HG03378 (cell line): ENCODE results near the gene ERBB4.
"Not testable (repeated sequence)": the region's sequence is repeated elsewhere in the genome, so short reads cannot be mapped to it uniquely, and the experiment has no call there.

ENCODE experiments used
- ATAC-seq: cut with Tn5 transposase; IDR thresholded peaks from one replicate; pipeline ENCODE4 v1.9.1; 2021; ENCODE audit warnings: mild to moderate bottlenecking, moderate library complexity; ENCODE audit not compliant: unreplicated experiment

Gene ERBB4

DNA sequence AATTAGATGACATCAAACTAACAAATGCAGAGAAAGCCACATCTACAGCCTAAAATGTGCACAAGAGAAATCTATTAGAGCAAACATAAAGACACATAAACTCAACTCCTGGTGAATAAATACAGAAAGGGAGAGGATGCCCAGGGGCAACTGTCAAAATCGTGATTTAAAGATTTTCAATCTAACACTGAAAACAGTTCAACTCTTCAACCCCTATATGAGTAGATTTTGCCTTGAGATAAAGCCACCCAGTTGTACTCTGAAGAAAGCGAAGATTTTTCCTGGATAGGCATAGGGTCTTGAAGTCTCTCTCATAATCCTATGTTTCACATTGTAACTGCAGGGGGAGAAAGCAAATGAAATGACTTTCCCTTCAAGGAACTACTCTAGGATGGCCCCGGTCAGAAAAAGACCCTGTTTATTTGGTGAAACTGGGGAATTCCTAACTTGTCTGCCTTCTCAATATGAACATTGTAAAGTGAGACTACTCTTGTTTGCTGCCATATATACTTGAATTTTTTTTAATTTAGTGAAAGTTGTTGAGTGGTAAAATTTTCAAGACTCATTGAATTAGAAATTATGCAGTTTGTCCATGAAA lies 226.7 kb downstream of the ERBB4 start:
- ATAC-seq: no peak

DNA sequence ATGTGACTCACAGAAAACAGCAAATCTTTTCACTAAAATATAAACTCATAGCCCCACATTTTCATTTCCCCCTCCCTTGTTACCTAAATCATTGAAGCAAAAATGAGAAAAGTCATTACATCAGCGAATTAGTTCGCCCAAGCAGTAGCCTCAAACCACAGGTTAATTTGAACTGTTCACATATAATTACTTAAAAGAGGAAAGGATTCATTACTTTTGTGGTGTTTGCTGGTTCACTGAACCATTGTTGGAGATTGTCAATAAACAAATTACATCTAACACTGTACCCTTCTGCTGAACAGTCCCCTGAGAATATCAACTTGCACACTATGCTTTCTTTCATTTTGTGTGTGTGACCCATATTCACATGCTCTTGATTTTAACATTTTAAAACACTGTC lies 238.7 kb downstream of the ERBB4 start:
- ATAC-seq: no peak

DNA sequence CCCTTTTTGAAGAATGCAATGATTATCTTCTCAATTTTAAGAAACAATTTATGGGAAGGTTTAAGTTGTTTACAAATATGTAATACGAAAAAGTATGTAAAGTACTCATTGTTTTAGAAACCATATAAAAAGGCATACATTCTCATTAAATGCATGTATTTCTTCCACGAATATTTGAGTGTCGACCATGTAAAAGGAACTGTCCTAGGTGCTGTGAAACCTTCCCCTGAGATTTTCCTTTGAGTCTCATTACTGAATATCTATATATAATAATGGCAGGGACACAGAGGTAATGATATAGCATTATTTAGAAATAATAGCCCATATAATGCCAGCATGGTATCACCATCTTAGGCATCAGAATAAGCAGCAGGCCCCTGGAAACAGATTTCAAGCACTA lies 239.3 kb downstream of the ERBB4 start:
- no peak for ATAC-seq

DNA sequence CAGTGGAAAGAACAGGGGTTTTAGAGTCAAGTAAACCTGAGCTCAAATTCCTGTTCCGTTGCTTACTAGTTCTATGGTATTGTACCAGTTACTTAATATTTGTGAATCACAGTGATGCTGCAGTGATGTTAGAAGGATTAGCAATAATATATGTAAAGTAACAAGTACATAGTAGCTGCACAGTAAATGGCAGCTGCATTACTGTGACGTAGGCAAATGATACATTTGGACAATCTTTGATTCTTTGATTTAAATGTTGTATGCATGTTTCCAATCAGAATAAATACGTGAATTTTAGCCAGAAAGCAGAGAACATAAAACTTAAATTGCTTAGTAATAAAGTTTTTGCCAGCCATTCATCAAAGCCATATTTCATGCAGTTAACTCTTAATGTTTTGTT lies 243.0 kb downstream of the ERBB4 start:
- no peak for ATAC-seq

DNA sequence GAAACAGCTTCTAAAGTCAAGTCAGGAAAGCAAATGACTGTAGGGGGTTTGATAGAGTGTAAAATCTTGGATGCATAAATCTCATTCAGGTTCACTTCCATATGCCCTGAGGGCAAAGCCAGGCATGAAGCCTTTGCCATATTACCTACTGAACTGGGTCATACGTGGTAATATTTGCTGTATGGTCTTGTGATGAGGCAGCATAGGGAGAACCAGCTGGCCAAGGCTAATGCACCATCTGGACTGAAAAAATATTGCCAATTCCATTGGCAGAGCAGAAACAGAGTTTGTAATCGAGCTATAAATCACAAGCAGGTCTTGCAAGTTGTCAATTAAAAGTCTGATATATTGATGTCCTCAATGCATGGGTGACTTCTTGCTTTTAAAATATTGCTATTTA lies 243.8 kb downstream of the ERBB4 start:
- no peak for ATAC-seq

DNA sequence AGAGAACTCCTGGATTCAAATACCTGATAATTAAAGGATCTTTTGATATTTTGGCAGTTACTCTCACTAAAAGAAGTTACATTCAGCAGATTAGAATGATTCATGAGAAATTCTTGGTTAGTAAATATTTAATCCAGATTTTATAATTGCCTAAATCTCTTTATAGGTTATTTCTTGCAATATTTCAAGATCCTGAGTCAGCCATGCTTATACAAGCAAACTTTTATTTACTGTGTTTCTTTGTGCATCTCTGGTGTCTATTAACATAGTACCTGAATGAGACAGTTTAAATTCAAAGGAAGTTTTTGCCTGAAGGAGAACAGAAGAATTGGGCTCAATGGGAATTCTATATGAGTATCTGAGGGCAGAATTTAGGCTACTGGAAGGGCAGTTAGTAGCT lies 249.3 kb downstream of the ERBB4 start:
- no peak for ATAC-seq

DNA sequence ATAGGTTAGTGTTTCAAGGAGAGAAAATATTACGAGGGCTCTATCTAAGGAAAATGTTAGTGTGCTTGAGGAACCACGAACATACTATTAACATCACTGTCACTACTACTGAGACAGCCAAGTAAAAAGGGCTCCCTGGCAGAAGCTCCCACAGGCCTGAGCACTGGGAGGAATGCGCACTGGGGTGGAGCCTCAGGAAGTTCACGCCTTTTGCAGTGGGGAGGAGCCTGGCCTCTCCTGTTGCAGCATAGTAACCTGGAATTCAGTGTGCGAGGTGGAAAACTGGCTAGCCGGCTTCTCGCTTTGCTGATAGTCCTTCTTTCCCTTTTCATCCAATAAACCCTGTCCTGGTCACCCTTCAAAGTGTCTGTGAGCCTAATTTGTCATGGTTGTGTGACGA lies 250.3 kb downstream of the ERBB4 start:
- no peak for ATAC-seq

DNA sequence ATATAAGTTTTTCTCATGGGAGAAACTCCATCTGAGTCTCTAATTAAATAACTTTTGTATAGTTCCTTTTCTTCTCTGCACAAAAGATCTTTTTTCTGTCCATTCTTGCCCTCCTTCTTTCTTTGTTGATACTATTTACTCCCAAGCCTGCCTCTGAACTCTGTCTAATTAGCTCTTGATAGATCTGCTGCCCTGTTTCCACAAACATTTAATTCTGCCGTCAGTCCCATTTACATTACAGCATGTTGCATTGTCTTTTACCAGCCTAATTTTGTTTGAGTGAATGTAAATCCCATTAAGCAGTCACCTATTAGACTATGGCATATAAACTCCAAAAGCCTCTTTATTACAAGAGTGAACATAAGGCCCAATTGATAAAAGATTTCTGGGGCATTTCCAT lies 254.4 kb downstream of the ERBB4 start:
- ATAC-seq: no peak

DNA sequence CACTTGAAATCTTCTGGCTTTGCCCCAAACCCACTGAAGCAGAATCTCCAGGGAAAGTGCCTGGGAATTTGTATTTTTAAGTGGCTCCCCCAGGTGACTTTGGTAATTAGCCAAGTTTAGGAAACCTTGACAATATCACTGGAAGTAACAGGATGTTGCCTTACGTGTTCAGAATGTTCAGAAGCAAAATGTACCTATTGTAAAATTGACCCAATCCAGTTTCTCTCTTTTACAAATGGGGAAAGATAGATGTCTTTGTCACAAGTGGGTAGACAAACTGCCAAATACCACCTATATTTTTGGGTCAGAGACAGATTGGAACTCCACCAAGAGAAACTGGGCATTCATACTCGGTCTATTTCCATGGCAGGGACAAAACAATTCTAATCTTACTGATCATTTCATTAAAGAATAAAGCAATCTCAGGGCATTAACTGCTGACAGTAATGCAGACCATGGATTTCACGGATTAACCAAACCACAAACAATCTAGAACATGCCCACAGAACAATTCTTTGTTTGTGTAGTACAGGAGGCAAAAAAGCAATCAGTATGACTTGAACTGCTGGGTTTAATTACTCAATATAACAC lies 255.8 kb downstream of the ERBB4 start:
- no peak for ATAC-seq

DNA sequence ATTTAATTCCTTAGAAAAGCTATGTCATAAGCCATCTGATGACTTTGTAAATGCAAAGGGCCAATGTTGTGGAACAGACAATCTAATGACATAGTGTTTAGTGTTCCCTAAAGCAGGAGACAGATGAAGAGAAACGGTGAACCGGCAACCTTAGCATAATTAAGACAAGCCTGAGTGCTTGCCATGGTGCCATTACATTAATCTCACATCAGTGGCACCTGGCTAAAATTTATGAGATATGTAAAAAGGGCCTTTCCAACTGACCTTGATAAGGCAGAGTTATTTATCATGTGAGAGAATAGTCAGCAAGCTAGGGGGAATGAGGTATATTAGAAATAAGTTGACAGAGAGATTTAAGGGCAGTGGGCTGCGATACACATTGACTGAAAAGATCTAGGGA lies 261.8 kb downstream of the ERBB4 start:
- ATAC-seq: no peak

DNA sequence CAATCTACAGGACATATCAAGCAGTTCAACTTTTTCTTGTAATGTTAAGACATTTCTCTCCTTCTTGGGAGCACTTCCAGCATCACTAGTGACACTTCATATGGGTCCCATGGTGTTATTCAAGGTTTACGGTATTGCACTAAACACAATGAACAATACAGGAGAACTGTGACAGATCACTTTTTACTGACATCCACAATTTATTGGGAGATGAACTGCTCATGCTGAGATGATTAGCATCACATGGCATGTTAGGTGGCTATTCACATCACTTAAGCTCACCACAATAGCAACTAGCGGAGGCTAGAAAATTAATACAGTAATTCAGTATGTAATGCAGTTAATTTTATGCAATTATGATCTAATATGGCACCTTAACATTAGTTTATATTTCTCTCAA lies 264.4 kb downstream of the ERBB4 start:
- ATAC-seq: no peak

DNA sequence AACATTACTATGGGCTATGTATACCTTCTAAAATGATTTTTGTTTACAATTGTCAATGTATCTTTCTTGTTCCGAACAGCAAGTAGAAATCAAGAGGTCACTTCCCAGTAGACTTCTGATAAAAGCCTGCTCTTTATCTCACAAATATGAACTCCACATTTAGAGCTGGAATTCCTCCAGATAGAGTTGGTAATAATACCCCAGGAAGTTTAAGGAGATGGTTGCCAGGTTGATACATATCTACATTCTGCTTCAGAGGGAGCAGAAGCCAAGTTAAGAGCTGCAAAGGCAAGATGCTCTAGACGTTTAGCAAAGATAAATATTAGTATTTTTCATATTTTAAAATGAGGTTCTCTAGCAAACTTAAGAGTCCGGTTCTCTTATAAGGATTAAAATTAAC lies 267.0 kb downstream of the ERBB4 start:
- ATAC-seq: no peak

DNA sequence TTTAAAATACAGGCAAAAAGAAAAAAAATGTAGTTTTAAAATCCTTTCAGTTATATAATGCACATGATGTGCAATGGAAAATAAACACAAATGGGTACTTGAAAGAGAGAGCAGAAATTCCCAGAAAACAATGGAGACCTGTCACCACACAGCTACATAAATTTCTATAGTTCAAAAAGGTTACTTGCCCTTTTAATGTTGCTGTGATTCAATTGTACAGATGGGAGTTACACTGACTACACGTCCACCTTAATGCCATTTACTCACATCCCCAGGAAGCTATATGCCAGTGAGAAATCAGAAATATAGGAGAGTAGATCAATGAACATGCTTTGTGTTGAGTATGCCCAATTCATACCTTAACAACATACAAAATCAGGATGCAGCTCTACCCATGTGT lies 269.6 kb downstream of the ERBB4 start:
- no peak for ATAC-seq

DNA sequence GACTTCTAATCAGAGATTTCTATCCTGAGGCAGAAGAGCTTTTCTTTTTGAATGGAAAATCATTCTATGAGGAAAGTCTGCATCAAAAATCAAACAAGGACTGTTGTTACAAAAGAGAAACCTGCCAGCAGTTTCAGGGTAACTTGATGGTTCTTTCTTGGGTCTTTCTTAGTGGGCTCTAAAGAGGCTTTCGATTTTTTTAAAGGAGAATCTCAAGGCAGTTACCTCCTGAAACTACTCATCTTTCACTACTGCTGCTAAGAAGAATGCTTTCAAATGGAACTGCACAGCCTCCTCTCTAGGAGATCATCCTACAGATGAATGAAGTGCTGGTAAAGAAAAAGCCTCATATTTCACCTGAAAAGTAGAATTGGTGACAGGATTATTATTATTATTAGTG lies 272.3 kb downstream of the ERBB4 start:
- ATAC-seq: no peak

DNA sequence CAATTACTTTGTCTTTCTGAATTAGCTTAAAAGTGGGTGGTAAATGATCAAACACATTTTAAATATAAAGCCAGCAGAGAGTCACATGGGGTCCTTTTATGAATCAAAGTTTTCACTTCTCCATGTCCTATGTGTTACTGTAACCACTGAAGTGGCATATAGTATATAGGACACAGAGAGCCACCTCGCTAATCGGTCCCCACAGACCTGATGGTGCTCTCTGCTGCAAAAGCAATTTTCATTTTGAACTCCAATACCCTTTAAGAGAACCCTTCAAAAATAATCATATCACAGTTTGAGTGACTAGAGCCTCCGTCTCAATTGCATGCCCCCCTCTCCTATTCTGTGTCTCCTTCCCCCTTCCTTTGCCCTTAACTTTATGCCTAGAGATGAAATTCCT lies 272.8 kb downstream of the ERBB4 start:
- no peak for ATAC-seq

DNA sequence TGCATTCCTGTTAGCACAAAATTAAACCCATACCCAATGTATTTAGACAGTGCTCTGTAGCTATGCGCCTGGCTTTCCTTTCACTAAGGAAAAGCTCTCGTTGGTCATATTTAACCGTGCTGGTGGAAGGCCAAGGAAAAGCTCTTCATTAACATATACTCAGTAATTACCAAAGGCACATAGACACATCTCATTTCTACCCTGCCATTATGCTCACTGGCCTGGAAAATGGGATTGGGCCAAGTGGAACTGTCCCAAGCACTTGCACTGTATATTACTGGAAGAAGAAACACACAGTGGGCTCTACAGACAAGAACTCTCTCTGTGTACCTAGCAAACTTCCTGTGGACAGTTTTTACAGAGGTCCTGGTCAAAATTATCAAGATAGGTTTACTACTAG lies 274.4 kb downstream of the ERBB4 start:
- ATAC-seq: no peak

DNA sequence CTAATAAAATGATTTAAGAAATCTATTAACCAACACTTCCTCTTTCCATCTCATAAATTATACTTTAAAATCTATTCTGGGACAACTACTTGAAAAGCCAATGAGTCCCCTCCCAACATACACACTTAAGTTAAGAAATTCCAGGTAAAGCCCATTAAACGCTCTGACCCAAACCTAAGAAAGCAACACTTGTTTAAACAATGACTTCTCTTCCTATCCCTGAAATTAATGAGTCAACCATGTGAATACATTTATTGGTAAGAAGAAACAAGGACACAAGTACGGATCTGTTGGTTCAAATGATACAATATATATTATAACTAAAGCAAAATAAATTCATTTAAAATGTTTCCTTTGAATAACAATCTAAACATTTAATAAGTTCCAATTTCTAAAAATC lies 279.4 kb downstream of the ERBB4 start:
- no peak for ATAC-seq

DNA sequence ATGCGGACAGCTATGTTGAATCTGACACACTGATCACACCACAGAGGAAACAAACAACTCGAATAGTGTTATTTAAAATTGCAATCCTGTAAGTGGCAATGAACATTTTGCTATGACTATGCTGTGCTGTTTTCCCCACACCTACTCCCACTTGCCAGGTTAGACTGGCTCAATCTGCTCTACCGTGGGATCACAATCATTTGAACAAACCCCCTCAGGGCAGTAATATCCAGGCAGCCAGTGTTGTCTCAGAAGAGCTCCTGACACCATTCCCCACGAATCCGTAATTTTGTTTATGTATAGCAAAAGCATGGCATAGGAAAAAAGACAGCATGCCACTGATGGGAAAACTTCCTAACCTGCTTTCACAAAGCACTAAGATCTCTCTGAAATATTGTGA lies 284.3 kb downstream of the ERBB4 start:
- no peak for ATAC-seq

DNA sequence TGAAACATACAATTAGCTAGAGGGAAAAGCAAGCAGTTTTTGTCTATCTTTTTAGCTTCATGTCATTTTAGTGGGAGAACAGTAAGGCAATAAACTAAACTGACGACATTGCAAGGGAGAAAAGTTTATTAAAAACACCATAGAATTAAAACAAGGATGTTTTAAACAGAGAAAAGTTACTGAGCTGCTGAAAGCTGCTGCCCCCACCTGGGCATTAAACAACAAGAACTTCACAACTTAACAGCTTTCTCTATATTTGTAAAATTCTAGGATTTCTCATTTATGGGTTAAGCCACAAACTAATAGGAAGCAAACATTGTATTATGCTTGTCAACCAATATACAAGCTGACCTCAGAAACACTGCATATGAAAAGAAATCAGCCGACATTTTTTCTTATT lies 289.2 kb downstream of the ERBB4 start:
- no peak for ATAC-seq

DNA sequence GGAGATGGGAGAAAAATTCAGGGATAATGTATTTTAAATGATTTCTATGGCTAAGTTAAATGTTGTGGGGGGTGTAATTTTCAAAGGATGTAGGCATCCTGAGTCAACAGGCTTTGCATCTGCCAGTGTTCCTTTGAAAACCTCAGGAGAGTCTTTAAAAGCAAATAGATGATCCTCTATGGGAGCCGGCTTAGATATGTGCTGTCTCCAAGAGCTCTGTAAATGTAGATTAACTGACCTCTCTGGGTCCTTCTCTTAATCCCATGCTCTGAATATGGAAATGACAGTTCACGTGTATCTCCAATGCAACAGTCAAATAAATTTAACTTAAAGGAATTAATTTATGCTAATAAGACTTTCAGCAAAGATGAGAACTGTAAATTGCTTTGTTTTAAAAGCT lies 292.7 kb downstream of the ERBB4 start:
- no peak for ATAC-seq

DNA sequence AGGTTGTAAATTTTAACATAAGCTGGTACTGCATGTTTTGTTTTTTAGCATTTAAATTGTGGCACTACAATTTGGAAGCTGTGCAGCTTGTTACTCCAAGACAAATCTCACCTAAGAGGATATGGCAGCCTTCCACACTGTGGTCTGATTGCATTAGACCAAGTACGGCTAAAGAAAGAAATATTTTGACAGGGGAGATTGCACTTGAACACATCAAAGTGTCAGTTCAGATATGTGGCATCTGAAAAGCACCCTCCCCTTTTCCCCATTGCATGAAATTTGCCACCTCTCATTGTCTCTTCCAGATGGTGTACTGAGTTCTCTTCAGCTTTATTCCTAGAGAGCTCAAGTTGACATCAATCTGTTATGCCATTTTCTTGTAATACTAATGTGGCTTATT lies 295.9 kb downstream of the ERBB4 start:
- ATAC-seq: no peak

DNA sequence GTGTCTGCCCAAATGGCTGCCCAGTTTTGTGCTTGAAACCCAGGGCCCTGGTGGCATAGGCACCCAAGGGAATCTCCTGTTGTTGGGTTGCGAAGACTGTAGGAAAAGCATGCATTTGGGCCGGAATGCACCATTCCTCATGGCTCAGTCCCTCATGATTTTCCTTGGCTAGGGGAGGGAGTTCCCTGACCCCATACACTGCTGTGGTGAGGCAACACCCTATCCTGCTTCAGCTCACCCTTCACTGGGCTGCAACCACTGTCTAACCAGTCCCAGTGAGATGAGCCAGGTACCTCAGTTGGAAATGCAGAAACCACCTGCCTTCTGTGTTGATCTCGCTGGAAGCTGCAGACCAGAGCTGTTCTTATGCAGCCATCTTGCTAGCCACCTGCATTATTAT lies 300.4 kb downstream of the ERBB4 start:
- not testable (repeated sequence) for ATAC-seq

DNA sequence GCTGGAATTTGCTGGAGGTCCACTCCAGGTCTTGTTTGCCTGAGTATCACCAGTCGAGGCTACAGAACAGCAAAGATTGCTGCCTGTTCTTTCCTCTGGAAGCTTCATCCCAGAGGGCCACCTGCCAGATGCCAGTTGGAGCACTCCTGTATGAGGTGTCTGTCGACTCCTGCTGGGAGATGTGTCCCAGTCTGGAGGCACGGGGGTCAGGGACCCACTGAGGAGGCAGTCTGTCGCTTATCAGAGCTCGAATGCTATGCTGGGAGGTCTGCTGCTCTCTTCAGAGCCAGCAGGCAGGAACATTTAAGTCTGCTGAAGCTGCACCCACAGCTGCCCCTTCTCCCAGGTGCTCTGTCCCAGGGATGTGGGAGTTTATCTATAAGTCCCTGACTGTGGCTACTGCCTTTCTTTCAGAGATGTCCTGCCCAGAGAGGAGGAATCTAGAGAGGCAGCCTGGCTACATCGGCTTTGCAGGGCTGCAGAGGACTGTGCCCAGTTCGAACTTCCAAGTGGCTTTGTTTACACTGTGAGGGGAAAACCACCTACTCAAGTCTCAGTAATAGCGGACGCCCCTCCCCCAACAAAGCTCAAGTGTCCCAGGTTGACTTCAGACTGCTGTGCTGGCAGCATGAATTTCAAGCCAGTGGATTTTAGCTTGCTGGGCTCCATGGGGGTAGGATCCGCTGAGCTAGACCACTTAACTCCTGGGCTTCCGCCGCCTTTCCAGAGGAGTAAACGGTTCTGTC lies 301.1 kb downstream of the ERBB4 start:
- ATAC-seq: no peak
